MM.1S (cell line): ENCODE data around the gene ARSG.

Experiments
- EZH2 ChIP-seq: fragments of 300-600 bp; sonication (generic); optimal IDR thresholded peaks from 2 replicates; pipeline ENCODE3; 2017; ENCODE audit warnings: low read depth, mild to moderate bottlenecking, antibody characterized with exemption, low read length, mixed read lengths
- TF ChIP-seq, protein P1 (sequence below): fragments of 300-600 bp; sonication (generic); IDR thresholded peaks from 2 replicates; pipeline ENCODE4 v1.5.1; 2016; ENCODE audit warnings: antibody characterized with exemption, low read length, mixed read lengths

DNA sequence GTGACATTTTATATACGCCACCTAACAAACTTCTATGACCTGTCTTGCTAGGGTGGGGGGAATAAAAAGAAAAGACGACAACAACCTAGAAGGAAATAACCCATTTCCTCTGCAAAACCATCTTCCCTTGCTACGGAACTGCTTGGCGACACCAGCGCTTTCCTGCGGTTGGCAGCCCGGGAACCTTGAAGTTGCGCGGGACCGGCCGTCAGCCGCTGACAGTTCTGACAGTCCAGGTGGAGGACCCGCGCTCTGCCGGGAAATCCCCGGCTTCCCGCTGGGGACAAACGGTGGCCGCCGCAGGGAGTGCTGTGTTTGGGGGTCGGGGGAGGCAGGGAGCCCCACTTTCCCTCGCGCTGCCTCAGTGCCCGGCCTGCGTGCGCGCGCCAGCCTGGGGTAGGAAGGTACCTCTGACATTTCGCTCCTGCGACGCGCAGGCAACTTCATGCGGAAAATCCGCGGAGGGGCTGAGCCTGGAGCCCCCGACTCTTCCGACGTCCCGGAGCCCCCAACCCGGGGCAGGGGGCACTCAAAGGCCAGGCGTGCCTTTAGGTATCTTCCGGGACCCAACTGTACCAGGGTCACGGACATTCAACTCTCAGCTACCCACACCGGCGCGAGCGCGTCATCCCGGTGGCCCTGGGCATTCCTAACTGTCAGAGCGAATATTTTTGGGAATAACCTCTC is 884 bp upstream of the ARSG start:
- TF ChIP-seq, protein P1, sequence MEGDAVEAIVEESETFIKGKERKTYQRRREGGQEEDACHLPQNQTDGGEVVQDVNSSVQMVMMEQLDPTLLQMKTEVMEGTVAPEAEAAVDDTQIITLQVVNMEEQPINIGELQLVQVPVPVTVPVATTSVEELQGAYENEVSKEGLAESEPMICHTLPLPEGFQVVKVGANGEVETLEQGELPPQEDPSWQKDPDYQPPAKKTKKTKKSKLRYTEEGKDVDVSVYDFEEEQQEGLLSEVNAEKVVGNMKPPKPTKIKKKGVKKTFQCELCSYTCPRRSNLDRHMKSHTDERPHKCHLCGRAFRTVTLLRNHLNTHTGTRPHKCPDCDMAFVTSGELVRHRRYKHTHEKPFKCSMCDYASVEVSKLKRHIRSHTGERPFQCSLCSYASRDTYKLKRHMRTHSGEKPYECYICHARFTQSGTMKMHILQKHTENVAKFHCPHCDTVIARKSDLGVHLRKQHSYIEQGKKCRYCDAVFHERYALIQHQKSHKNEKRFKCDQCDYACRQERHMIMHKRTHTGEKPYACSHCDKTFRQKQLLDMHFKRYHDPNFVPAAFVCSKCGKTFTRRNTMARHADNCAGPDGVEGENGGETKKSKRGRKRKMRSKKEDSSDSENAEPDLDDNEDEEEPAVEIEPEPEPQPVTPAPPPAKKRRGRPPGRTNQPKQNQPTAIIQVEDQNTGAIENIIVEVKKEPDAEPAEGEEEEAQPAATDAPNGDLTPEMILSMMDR, result no peak
- TF ChIP-seq EZH2, result no peak
